ENCODE data around the gene OLA1.

Gene OLA1

GRCh38 chr2:174180165-174180724 lies 68.1 kb downstream of the OLA1 start:
- peak; percentile 20 for DNase-seq (ENCODE audit: low spot score)

DNA sequence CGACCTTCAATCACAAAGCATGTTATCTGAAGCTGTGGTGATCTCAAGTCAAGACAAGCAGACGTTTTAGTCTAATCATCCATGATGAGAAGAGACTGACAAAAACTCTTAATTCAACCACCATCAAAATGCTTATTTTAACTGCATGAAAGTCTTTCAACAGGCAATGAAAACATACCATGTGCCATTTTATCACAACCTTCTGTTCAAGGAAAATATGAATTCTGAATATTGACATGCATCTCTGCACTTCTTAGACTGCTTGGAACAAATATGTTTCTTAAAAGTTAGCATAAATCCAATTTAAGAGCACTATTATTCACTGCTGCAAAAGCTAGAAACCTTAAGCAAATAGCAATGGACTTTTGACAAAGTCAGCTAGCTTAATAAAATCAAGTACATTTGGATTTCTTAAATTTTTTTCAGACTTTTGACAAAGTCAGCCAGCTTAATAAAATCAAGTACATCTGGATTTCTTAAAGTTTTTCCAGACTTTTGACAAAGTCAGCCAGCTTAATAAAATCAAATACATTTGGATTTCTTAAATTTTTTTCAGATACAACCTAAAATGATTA lies 70.9 kb downstream of the OLA1 start:
- DNase-seq (ENCODE audit: low spot score) = no peak

- DNase-seq (ENCODE audit: low spot score) = peak; percentile 84
Observed at GRCh38 chr2:174176898-174177297, 71.4 kb downstream of the OLA1 start.

DNA sequence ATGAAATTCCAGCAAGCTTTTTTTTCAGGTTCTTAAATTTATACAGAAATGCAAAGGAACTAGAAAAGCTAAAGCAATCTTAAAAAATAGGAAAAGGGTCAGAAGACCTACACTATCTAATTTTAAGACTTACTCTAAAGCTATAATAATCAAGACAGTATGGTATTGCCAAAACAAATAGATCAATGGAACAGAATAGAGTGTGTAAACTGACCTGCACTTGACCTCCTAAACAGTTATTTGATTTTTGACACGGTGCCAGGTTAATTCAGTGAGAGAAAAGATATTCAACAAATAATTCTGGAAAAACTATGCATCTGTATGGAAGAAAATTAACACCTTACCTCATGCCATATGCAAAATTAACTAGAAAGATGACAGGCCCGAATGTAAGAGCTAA lies 73.6 kb downstream of the OLA1 start:
- no peak for DNase-seq (ENCODE audit: low spot score)

GRCh38 chr2:174172802-174173355 lies 75.5 kb downstream of the OLA1 start:
- DNase-seq (ENCODE audit: low spot score) = no peak

- no peak for DNase-seq (ENCODE audit: low spot score)
Observed at GRCh38 chr2:174171686-174172445, 76.5 kb downstream of the OLA1 start.

DNA sequence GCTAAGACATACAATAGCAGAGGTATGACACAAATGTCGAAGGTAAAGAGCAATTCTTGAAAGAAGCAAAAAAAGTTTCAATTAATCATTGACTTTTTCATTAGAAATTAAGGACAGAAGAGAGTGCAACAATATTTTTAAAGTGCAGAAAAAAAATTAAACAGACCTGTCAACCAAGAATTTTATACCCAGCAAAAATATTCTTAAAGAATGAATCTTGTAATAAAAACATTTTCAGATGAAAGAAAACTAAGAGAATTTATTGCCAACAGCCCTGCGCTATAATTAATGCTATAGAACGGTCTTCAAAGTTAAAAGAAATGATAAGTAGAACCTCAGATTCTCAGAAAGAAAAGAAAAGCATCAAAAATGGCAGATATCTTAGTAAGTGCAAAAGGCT lies 79.0 kb downstream of the OLA1 start:
- no peak for DNase-seq (ENCODE audit: low spot score)

DNA sequence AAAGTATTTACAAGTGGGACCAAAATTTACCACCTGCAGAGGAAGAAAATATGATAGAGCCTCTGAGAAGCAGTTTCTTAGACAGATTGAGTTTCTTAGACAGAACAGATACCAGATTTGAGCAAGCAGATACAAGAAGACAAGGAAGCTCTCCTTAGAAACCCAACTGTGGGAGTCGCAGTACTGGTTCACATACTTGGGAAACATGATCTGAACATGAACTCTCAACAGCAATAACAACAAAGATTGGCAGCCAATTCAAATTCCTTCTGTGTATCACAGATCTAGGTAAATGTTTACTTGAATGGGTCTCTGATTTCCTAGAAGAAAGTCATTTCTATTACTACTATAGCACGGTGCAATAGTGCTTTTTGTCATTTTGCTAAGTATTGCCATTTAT lies 82.1 kb downstream of the OLA1 start:
- DNase-seq (ENCODE audit: low spot score) = no peak

DNA sequence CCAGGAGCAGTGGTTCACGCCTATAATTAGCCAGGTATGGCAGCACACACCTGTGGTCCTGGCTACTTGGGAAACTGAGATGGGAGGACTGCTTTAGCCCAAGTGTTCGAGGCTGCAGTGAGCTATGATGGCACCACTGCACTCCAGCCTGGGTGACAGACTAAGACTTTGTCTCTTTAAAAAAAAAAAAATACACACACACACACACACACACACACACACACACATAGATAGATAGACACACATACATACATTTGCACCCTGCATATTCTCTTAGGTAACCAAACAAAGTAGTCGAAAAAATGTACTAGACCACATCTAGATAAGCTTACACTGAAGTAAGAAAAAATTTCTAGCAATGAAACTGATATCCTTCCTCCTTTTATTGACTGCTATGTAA lies 86.8 kb downstream of the OLA1 start:
- DNase-seq (ENCODE audit: low spot score) = no peak

GRCh38 chr2:174158003-174158402 lies 90.3 kb downstream of the OLA1 start:
- DNase-seq (ENCODE audit: low spot score) = peak; percentile 59

DNA sequence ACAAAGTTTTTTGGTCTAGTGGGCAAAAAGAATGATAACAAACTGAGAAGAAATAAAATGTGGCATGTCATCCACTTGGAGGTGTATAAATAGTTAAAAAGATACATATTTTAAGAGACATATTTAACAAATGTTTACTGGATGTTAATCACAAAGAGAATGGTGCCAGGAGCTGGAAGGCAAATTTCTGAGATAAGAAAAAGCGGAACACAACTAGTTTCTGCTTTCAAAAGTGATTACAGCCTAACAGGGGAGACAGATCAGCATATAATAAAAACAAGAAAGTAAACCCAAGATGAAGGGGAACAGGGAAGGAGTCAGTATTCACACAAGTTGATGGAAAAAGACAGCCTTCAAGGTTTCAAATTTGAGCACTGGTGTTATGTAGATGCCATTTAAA lies 91.3 kb downstream of the OLA1 start:
- no peak for DNase-seq (ENCODE audit: low spot score)

DNA sequence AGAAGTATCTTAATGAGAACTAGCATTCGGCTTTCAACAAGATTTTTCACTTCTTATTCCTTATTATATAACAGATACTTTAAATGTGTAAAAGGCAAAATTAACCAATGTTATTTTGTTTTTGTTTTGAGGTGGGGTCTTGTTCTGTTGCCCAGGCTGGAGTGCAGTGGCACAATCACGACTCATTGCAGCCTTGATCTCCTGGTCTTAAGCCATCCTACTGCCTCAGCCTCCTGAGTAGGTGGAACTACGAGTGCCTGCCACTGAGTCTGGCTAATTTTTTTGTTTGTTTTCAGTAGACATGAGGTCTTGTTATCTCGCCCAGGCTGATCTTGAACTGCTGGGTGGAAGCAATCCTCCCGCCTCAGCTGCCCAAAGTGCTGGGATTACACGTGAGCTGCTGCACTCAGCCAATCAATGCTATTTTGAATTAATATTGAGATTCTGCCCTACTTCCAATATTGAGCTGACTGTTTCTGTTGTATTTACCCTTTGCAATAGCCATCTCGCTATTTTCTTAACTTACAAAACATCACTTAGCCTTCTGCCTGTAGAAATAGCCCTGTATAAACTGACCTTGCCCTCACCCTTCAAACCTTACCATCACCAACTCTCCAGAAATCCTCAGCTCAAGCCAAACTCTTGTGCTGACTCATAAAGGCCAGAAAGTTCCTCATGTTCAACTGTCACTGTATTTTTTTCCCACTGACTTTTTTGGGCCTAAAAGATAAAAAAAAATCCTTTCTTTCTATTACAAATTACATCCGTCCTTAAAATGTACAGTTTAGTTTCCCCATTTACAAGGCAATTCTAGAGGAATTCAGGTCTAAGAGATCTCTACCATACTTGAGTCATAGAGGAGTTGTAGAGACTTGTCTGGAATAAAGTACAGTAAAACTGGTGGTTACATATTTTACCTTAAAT lies 94.3 kb downstream of the OLA1 start:
- DNase-seq (ENCODE audit: low spot score) = no peak

GRCh38 chr2:174149530-174149929 lies 98.8 kb downstream of the OLA1 start:
- DNase-seq (ENCODE audit: low spot score) = no peak

DNA sequence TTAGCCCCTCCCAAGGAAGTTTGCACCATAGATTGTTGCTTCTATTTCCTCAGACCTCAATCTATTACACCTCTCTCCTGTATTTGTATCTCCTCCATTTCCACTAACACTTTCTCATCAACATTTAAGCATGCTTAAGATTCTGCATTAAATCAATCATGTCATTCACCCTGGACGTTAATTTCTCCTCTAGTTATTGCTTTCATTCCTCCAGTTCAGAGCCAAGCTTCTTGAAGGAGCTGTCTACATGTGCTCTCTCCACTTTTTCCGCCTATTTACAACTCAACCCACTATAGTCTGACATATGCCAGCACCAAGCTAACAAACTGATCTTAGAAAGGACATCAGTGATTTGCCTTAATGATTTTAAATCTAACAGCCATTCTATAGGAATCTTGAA lies 99.5 kb downstream of the OLA1 start:
- DNase-seq (ENCODE audit: low spot score) = no peak

DNA sequence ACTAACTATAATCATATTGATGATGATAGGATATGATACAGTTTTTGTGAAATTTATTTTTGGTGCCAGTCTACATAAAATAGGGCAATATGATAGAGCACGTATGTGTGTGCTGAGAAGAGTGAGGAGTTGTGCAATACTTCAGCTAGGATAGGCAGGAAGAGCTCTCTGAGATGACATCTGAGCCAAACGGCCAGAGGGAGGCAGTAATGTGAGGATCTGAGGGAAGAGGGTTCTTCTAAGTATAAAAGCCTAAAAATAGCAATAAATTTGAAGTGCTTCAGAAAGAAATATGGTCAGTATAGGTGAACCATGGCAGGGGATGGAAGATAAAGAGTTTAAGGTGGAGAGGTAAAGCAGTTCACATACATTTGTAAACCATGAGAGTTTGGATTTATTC lies 102.5 kb downstream of the OLA1 start:
- no peak for DNase-seq (ENCODE audit: low spot score)

- DNase-seq (ENCODE audit: low spot score) = no peak
Observed at GRCh38 chr2:174142290-174142689, 106.0 kb downstream of the OLA1 start.

DNA sequence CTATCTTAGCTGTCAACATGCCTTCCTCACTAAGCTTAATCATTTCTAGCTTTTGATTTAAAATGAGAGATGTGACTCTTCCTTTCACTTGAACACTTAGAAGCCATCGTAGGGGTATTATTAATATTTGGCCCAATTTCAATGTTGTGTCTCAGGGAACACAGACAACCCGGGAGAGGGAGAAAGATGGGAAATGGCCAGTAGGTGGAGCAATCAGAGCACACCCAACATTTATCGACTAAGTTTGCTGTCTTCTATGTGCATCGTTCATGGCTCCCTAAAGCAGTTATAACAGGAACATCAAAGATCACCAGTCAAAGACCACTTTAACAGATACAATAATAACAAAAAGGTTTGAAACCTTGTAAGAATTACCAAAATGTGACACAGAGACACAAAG lies 110.2 kb downstream of the OLA1 start:
- DNase-seq (ENCODE audit: low spot score) = no peak

GRCh38 chr2:174135981-174136380 lies 112.4 kb downstream of the OLA1 start:
- no peak for DNase-seq (ENCODE audit: low spot score)

DNA sequence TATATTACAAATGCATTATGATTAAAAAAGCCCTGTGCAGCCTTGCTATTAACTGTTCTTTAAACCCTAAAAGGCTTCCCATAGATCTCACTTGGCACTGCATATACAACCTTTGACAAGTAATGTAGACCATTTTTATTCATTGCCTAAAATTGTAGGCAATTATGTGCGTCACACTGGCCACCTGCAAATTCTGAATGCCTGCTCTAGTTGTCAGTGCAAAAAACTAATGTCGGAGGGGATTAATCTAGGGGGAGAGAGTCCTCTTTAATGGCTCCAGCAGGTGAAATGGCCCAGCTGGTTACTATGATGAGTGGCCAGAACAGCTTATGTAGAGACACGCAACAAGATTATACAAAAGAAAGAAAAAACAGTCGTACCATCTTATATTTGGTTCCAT lies 123.2 kb downstream of the OLA1 start:
- DNase-seq (ENCODE audit: low spot score) = no peak

- DNase-seq (ENCODE audit: low spot score) = no peak
Observed at GRCh38 chr2:174124181-174124580, 124.2 kb downstream of the OLA1 start.

DNA sequence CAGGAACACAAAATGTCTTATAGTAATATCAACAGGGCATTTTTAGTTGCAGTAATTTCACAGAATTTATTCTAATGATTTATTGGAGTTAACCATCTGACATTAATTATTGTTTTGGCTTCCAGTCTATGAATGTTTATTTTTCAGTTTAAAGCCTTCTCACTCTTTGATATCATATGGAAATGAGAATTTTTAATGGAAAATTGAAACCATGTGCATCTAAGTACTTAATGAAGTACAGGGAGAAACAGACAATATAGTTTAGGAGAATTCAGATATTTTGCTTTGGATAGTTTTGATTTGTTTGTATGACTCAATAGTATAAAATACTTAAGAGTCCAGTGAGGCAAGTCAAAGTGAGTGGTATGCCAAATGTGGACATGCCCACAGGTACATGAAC lies 126.1 kb downstream of the OLA1 start:
- no peak for DNase-seq (ENCODE audit: low spot score)

- DNase-seq (ENCODE audit: low spot score) = peak; percentile 72
Observed at GRCh38 chr2:174121612-174122011, 126.7 kb downstream of the OLA1 start.
